Trophoblast cell (in vitro differentiated cells and primary cell): ENCODE results near the gene EFNA5.

Experiments used
- DNase-seq, 2 donors: peaks; one replicate each; pipeline ENCODE4 v3.0.0-alpha.2; 2016
- H2AFZ ChIP-seq: 2 replicates; pipeline ENCODE4 v1.6.1; 2013; ENCODE audit warnings: low read length, moderate library complexity, mild to moderate bottlenecking; ENCODE audit not compliant: insufficient read depth, poor library complexity
- H2AK5ac ChIP-seq: 2 replicates; pipeline ENCODE4 v1.6.1; 2013; ENCODE audit warnings: mild to moderate bottlenecking, low read length
- H2BK120ac ChIP-seq: 2 replicates; pipeline ENCODE4 v1.6.1; 2013; ENCODE audit warnings: low read length, mild to moderate bottlenecking, moderate library complexity; ENCODE audit not compliant: insufficient read depth, poor library complexity
- H2BK12ac ChIP-seq: 2 replicates; pipeline ENCODE4 v1.6.1; 2013; ENCODE audit warnings: mild to moderate bottlenecking, low read length, moderate library complexity
- H2BK5ac ChIP-seq: 2 replicates; pipeline ENCODE4 v1.6.1; 2013; ENCODE audit warnings: low read length, low read depth, moderate library complexity, mild to moderate bottlenecking; ENCODE audit not compliant: poor library complexity
- H3K14ac ChIP-seq: 2 replicates; pipeline ENCODE4 v1.6.1; 2013; ENCODE audit warnings: mild to moderate bottlenecking, low read length
- H3K18ac ChIP-seq: 2 replicates; pipeline ENCODE4 v1.6.1; 2013; ENCODE audit warnings: mild to moderate bottlenecking, low read length
- H3K23ac ChIP-seq: 2 replicates; pipeline ENCODE4 v1.6.1; 2013; ENCODE audit warnings: low read length
- H3K27ac ChIP-seq: 2 replicates; pipeline ENCODE4 v1.5.1; 2013; ENCODE audit warnings: low read depth, mild to moderate bottlenecking, inconsistent platforms, low read length, moderate library complexity
- H3K27me3 ChIP-seq: 2 replicates; pipeline ENCODE4 v1.6.1; 2013; ENCODE audit warnings: inconsistent platforms, mild to moderate bottlenecking, low read length, moderate library complexity; ENCODE audit not compliant: insufficient read depth
- H3K36me3 ChIP-seq, 2 experiments: 1 replicate in 1 of 2; 2 replicates in 1 of 2; pipeline ENCODE4 v1.6.1; 2013; ENCODE audit warnings: low read length in 2 of 2, mild to moderate bottlenecking in 2 of 2, moderate library complexity in 1 of 2; ENCODE audit not compliant: insufficient read depth in 2 of 2, control insufficient read depth in 1 of 2
- H3K4ac ChIP-seq: 2 replicates; pipeline ENCODE4 v1.6.1; 2013; ENCODE audit warnings: low read depth, mild to moderate bottlenecking, low read length, moderate library complexity
- H3K4me1 ChIP-seq, 2 experiments: 1 replicate in 1 of 2; 2 replicates in 1 of 2; pipeline ENCODE4 v1.6.1; 2013; ENCODE audit warnings: low read length in 2 of 2, mild to moderate bottlenecking in 2 of 2, moderate library complexity in 1 of 2; ENCODE audit not compliant: insufficient read depth in 2 of 2, control insufficient read depth in 1 of 2
- H3K4me2 ChIP-seq: 2 replicates; pipeline ENCODE4 v1.6.1; 2013; ENCODE audit warnings: inconsistent platforms, mild to moderate bottlenecking, low read length, moderate library complexity
- H3K4me3 ChIP-seq: 2 replicates; pipeline ENCODE4 v1.5.1; 2013; ENCODE audit warnings: mild to moderate bottlenecking, low read depth, low read length, inconsistent platforms
- H3K79me1 ChIP-seq: one replicate; pipeline ENCODE4 v1.6.1; 2013; ENCODE audit warnings: low read length
- H3K79me2 ChIP-seq: 2 replicates; pipeline ENCODE4 v1.6.1; 2013; ENCODE audit warnings: low read length, mild to moderate bottlenecking; ENCODE audit not compliant: control insufficient read depth, insufficient read depth, poor library complexity
- H3K9ac ChIP-seq: 2 replicates; pipeline ENCODE4 v1.6.1; 2013; ENCODE audit warnings: mild to moderate bottlenecking, low read length
- H3K9me3 ChIP-seq: 2 replicates; pipeline ENCODE4 v1.6.1; 2013; ENCODE audit warnings: low read depth, mild to moderate bottlenecking, control low read depth, inconsistent platforms, low read length; ENCODE audit not compliant: insufficient read depth
- H4K12ac ChIP-seq: 2 replicates; pipeline ENCODE4 v1.6.1; 2013; ENCODE audit warnings: low read depth, mild to moderate bottlenecking, low read length, moderate library complexity
- H4K8ac ChIP-seq: 2 replicates; pipeline ENCODE4 v1.6.1; 2013; ENCODE audit warnings: low read depth, mild to moderate bottlenecking, low read length, moderate library complexity
- H4K91ac ChIP-seq: one replicate; pipeline ENCODE4 v1.6.1; 2013; ENCODE audit warnings: low read depth, mild to moderate bottlenecking, low read length, moderate library complexity
- WGBS: extraction: QIAGEN DNeasy Blood & Tissue Kit; methylation state at CpG from one replicate; pipeline ENCODE4 v1.1.7; 2013; ENCODE audit warnings: missing lambda C conversion rate; ENCODE audit not compliant: insufficient read length, insufficient coverage; ENCODE audit errors: extremely low coverage; 5-methylcytosine and 5-hydroxymethylcytosine counted together

The EFNA5 gene

DNA sequence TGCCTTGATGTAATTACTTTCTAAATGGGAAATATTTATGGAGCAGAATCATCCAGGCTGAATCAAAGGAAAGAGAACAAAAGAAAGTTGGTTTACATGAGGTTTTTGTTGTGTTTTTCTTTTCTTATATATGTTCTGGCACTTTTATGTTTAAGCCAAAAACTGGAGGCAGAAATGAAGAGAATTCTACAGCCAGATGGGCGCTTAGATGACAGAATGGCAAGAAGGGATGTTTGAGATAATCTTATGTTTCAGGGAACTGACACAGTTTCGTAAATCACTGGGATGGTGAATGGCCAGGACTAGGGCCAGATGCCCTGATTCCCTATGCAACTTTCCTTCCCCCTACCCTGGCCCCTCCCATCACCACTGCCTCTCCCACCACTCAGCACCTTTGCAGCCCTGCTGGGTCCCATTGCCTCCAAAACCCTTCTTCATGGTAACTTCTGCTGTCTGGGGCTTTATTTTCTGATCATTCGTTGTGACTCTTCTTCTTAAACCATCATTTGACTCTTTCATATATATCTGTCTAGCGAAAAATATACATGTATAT is 111.8 kb downstream of the EFNA5 start:
- no peak overlapping the region for H3K4me2 ChIP-seq
- no peak for DNase-seq
- no CpG with 5 or more reads among the region's 4 CpGs for WGBS
- no peak overlapping the region for H4K8ac ChIP-seq
- H3K4me1 ChIP-seq = peaks cover 13 to 17% of the 10 kb centered on the region in 2 experiments
- H3K23ac ChIP-seq = no peak overlapping the region
- H3K27me3 ChIP-seq = no peaks in the 10 kb centered on the region
- no peak overlapping the region for H2AK5ac ChIP-seq
- no peak overlapping the region for H4K12ac ChIP-seq
- no peak overlapping the region for H3K4me3 ChIP-seq
- no peak overlapping the region for H2BK12ac ChIP-seq
- no peak overlapping the region for H3K14ac ChIP-seq
- H3K9me3 ChIP-seq = no peaks in the 10 kb centered on the region
- H3K36me3 ChIP-seq = no peaks in the 10 kb centered on the region
- H3K79me1 ChIP-seq = peaks cover 4% of the 10 kb centered on the region
- no peak overlapping the region for H3K9ac ChIP-seq
- no peak overlapping the region for H2BK120ac ChIP-seq
- no peak overlapping the region for H2AFZ ChIP-seq
- no peak overlapping the region for H2BK5ac ChIP-seq
- no peak overlapping the region for H4K91ac ChIP-seq
- peaks cover 4% of the 10 kb centered on the region for H3K79me2 ChIP-seq
- H3K27ac ChIP-seq = no peak overlapping the region
- H3K4ac ChIP-seq = no peak overlapping the region
- H3K18ac ChIP-seq = no peak overlapping the region

- Histone ChIP-seq H3K4ac (no peak overlapping the region), H2AFZ (no peak overlapping the region), H3K36me3 (no peaks in the 10 kb centered on the region), H3K79me2 (peaks cover 2% of the 10 kb centered on the region), H3K14ac (no peak overlapping the region), H4K12ac (no peak overlapping the region), H3K18ac (no peak overlapping the region), H4K91ac (no peak overlapping the region), H2BK12ac (peak overlapping the region; percentile 11), H3K4me2 (peak overlapping the region; percentile 29), H2AK5ac (no peak overlapping the region), H3K9ac (no peak overlapping the region), H3K27me3 (no peaks in the 10 kb centered on the region), H3K23ac (no peak overlapping the region), H3K79me1 (peaks cover 4% of the 10 kb centered on the region), H2BK5ac (no peak overlapping the region), H3K4me3 (no peak overlapping the region), H3K4me1 (peaks cover 11 to 19% of the 10 kb centered on the region in 2 experiments), H4K8ac (no peak overlapping the region), H2BK120ac (peak overlapping the region; percentile 37), H3K9me3 (no peaks in the 10 kb centered on the region), H3K27ac (peak overlapping the region; percentile 57)
- DNase-seq = peak; percentile 99
- no CpG with 5 or more reads among the region's 11 CpGs for WGBS
These were observed 113.6 kb downstream of the EFNA5 start for GRCh38 chr5:107557051-107557658.

DNA sequence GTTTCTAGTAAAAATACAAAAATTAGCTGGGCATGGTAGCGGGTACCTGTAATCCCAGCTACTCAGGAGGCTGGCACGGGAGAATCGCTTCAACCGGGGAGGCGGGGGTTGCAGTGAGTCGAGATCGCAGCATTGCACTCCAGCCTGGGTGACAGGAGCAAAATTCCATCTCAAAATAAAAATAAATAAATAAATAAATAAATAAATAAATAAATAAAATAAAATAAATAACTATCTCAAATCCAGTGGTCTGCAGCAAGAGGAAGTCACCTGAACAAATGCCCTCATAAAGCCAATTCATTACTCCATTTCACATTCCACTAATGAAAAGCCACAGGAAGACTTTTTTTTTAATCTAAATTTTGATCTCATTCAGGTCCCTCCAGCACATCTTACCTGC is 114.2 kb downstream of the EFNA5 start:
- no peak overlapping the region for H3K4me2 ChIP-seq
- no peak overlapping the region for H4K8ac ChIP-seq
- no peak overlapping the region for H3K4me3 ChIP-seq
- peaks cover 2% of the 10 kb centered on the region for H3K79me2 ChIP-seq
- H3K27ac ChIP-seq = peak overlapping the region; percentile 57
- no peaks in the 10 kb centered on the region for H3K27me3 ChIP-seq
- H4K12ac ChIP-seq = no peak overlapping the region
- no peak overlapping the region for H2AK5ac ChIP-seq
- no peak for DNase-seq
- peaks cover 4% of the 10 kb centered on the region for H3K79me1 ChIP-seq
- WGBS = no CpG with 5 or more reads among the region's 7 CpGs
- no peak overlapping the region for H2BK5ac ChIP-seq
- H3K4me1 ChIP-seq = peaks cover 11 to 19% of the 10 kb centered on the region in 2 experiments
- H2BK12ac ChIP-seq = no peak overlapping the region
- H2BK120ac ChIP-seq = no peak overlapping the region
- H3K18ac ChIP-seq = no peak overlapping the region
- no peak overlapping the region for H3K23ac ChIP-seq
- no peak overlapping the region for H3K14ac ChIP-seq
- no peaks in the 10 kb centered on the region for H3K36me3 ChIP-seq
- no peak overlapping the region for H4K91ac ChIP-seq
- no peak overlapping the region for H3K9ac ChIP-seq
- H2AFZ ChIP-seq = no peak overlapping the region
- no peak overlapping the region for H3K4ac ChIP-seq
- H3K9me3 ChIP-seq = no peaks in the 10 kb centered on the region

DNA sequence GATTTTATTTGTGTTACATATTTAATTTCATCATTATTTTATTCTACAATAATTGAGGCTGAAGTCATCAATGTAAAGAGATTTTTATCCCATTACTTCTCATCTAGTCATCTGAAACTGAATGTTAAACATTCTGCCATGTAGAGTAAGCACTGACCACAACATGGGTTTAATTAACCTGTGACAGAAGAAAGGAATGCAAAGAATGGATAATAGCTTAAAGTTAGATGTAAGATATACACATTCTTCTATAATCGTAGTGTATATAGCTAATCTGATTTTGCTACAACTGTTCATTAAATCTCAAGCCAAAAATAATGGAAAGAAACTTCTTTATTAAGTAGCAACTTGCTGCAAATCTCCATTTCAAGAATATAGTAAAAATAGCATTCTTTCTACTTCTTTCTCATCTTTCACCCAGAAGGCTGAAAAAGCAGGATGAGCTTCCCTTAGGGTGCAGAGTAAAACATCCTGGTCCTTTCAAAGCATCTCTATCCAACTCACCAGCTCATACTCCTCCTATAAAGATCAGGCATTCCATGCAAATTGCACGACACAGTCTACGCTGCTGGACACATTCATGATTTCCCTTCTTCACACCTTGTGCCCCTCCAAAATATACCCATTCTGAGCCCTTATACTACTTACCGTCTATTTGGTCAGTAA is 115.2 kb downstream of the EFNA5 start:
- H3K9ac ChIP-seq = no peak overlapping the region
- no peak overlapping the region for H2AFZ ChIP-seq
- H3K4me3 ChIP-seq = no peak overlapping the region
- no peak overlapping the region for H3K18ac ChIP-seq
- peaks cover 11 to 19% of the 10 kb centered on the region in 2 experiments for H3K4me1 ChIP-seq
- no peak overlapping the region for H3K4me2 ChIP-seq
- no peaks in the 10 kb centered on the region for H3K36me3 ChIP-seq
- H4K91ac ChIP-seq = no peak overlapping the region
- H3K27ac ChIP-seq = peak overlapping the region; percentile 8
- H3K27me3 ChIP-seq = no peaks in the 10 kb centered on the region
- no peak overlapping the region for H3K14ac ChIP-seq
- H3K23ac ChIP-seq = no peak overlapping the region
- WGBS = no CpG with 5 or more reads among the region's 4 CpGs
- no peak overlapping the region for H2BK120ac ChIP-seq
- no peak overlapping the region for H4K8ac ChIP-seq
- no peak overlapping the region for H4K12ac ChIP-seq
- H3K9me3 ChIP-seq = no peaks in the 10 kb centered on the region
- H3K79me1 ChIP-seq = peaks cover 4% of the 10 kb centered on the region
- peak in 1 of 2 donors; percentile 75 for DNase-seq
- no peak overlapping the region for H2BK12ac ChIP-seq
- no peak overlapping the region for H3K4ac ChIP-seq
- H2AK5ac ChIP-seq = no peak overlapping the region
- H3K79me2 ChIP-seq = peaks cover 2% of the 10 kb centered on the region
- no peak overlapping the region for H2BK5ac ChIP-seq
